Stimulated activated CD8-positive, alpha-beta memory T cell treated with anti-CD3 and anti-CD28 coated beads, Interleukin-7, amount 100 ng/mL, for 24 hours (primary cell): Measurements from ENCODE around the gene ADGB.
"Not testable (repeated sequence)": the region's sequence is repeated elsewhere in the genome, so short reads cannot be mapped to it uniquely, and the experiment has no call there.

ENCODE experiments used
- DNase-seq: peaks from one replicate; pipeline ENCODE4 v3.0.0-alpha.2; 2020; ENCODE audit warnings: low read depth

ADGB gene

GRCh38 chr6:146598772-146599405, at the start of gene ADGB:
Gene ADGB, plus strand, starts transcription at chr6:146598972. Its CDS starts 69 bp downstream, at chr6:146599041.
- DNase-seq, result no peak

DNA sequence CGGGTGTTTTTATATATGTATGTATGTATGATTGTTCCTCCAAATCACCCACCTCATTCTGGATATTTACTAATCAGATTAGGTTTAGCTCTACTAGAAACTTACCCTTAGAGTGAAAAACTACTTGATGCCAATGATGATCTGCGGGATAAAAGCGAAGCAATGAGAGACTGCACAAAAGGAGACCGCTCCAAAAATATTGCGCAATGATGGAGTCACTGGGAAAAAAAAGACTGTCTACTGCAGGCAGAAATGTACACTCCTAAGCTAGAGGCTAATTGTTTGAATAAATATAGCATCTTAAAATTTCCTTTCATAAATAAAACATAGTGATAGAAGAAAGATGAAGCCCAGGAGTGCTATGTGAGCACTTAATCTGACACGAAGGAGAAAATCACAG, 47.9 kb upstream of the ADGB start:
- DNase-seq, result no peak

DNA sequence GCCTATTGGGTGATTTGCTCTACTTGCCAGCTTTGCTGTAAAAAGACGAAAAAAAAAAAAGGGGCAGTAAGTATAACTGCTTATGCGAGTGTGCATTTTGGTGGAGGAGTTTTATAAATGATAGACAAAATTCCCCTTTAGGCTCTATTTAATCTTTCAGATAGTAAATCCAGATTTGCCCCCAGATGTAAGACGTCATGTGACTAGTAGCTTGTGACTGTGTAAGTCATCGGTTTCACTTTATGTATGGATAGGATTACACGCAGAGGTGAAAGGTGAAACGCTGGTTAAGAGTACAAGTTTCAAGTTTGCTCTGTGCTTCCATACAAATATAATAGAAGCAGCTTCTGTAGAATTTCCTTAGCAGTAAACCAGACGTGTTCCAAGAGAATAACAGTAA, 47.2 kb upstream of the ADGB start:
- DNase-seq, result no peak

DNA sequence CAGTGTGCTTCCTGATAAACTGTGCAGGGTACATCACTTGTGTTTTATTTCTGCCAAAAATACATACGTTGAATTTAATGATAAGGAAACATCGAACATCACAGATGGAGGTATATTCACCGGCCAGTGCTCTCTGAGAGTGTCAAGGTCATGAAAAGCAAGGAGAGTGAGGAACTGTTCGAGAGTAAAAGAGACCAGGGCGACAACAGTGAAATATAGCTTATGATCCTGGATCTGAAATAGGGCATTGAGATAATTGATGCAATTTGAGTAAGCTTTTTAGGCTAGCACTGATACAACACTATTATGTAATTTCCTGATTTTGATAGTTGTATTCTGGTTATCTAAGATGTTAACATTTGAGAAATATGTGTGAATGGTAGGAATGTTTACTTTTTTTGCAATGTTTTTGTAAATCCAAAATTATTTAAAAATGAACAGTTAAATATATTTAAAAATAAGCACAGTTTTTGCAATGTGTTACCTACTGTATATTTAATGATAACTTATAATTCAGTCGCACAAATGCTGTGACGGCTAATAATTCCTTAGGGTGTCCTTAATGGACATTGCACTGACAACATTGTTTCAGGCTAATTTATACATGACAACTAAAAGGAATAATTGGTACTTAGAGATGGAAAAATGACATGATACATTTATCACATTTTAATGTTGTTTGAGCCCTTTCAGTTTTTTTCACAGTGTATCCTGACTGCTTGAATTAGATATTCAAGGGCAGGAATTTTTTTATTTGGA, 45.2 kb upstream of the ADGB start:
- no peak for DNase-seq

DNA sequence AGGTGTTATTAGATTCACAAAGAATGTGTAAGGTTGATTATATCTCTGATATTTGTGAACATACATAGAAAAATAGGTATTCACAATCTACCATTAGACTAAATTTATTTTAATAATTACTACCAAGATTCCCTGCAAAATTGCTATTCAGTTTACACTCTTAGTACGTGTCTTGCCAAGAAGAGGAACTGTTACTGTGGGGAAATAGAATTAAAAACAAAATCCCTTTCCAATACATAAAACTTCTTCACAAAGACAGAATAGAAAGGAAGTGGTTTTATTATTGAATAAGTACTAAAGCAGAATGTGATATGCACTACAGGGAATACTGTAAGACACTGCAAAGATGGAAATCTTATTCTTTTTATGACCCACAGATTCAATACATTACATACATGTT, 38.2 kb upstream of the ADGB start:
- no peak for DNase-seq

DNA sequence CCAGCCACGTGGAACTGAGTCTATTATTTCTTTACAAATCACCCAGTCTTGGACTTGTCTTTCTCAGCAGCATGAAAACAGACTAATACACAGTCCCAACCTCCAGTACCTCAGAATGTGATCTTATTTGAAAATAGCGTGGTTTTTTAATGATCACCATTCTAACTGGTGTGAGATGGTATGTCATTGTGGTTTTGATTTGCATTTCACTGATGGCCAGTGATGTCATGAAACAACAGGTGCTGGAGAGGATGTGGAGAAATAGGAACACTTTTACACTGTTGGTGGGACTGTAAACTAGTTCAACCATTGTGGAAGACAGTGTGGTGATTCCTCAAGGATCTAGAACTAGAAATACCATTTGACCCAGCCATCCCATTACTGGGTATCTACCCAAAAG, 32.1 kb upstream of the ADGB start:
- DNase-seq, result not testable (repeated sequence)

GRCh38 chr6:146568619-146569018, 30.2 kb upstream of the ADGB start:
- not testable (repeated sequence) for DNase-seq

- no peak for DNase-seq
Observed at GRCh38 chr6:146574211-146574610, 24.6 kb upstream of the ADGB start.

GRCh38 chr6:146578054-146578453, 20.7 kb upstream of the ADGB start:
- DNase-seq, result no peak

DNA sequence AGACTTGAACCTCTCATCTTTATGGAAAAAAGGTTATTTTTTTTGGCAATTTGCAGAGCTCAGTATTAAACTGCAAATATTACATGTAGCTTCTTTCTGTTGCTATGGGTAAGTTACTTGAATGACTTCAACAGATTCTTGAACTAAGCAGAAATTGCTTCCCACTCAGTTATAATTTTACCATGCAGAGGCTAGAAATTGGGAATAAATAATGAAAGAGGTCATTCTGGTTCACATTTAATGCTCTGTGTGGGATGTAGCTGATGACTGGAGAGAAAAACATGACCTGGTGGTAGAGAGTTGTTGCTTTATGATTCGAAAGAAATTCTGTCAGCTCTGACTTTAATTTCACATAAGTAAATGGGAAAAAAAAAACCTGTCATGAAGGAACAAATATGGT, 16.8 kb upstream of the ADGB start:
- DNase-seq, result no peak

- DNase-seq, result no peak
Observed at GRCh38 chr6:146582857-146583256, 15.9 kb upstream of the ADGB start.

DNA sequence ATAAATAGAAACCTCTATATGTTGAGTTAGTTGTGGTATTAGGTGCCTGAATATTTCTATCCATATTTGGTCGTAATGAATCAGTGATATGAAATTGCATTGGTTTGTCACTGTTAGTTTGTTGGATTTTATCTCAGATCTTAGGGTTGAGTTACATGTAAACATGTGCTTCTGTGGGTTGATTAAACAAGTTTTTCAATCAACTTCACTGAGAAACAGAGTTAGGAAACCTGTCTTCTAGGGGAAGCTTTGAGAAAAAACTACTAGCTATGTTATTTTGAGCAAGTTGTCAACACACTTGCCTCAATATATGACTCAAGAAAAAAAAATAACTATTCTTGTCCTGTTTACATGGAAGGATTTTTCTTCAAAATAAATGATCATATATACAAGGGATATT, 14.8 kb upstream of the ADGB start:
- no peak for DNase-seq

DNA sequence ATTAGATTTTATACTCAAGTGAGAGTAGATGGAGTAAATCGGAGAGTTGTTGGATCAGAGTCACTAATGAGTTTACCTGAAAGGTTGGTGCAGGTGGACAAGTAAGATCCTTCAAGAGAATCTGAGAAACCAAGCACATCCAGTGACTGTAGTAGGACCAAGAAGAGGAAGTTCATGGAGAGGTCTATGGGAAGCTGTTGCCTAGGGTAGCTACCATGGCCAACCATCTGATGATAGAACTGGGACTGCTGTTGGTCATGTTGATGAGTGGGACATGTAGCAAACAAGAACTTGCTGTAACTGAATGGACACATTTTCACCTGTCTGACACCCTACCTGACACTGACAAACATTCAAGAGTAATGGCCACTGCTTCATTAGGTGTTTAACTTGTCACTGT, 11.3 kb upstream of the ADGB start:
- DNase-seq, result no peak

- DNase-seq, result no peak
Observed at GRCh38 chr6:146590492-146590891, 8.3 kb upstream of the ADGB start.

GRCh38 chr6:146592451-146592850, 6.3 kb upstream of the ADGB start:
- no peak for DNase-seq

DNA sequence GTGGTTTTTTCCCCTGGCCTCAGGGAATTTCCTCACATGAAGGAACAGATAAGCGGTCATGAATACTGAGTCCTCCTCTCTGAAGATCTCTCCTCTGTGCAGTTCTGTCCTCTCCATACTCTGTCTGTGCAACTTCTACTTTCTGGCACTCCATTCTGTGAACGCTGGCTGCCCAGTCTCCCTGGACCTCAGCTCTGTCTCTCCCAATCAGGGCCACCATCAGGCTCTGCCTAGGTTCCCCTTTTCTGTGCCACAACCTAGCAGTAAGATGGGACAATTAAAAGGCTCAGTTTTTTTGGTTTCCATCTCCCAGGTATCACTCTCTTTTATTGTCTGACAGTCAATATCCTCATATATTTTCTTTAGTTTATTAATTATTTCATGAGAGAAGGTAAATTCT, 4.8 kb upstream of the ADGB start:
- no peak for DNase-seq

DNA sequence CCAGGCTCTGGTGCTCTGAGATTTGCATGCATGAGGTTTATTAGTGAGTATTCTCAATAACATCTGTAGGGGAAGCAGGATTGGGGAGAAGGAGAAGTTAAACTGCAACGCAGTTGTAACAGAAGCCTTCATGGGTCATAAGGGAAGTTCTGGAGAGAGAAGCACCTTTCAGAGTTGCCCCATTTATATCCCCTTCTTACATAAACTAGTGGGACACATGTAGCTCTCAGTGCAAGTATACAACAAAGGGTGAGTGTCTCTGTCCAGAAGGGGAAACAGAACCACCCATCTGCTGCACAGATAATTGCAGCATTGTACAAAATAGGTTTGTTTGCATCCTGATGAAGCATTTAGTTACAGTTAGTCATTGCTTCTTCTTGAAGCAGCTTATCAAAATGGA, 4.3 kb upstream of the ADGB start:
- DNase-seq, result no peak

DNA sequence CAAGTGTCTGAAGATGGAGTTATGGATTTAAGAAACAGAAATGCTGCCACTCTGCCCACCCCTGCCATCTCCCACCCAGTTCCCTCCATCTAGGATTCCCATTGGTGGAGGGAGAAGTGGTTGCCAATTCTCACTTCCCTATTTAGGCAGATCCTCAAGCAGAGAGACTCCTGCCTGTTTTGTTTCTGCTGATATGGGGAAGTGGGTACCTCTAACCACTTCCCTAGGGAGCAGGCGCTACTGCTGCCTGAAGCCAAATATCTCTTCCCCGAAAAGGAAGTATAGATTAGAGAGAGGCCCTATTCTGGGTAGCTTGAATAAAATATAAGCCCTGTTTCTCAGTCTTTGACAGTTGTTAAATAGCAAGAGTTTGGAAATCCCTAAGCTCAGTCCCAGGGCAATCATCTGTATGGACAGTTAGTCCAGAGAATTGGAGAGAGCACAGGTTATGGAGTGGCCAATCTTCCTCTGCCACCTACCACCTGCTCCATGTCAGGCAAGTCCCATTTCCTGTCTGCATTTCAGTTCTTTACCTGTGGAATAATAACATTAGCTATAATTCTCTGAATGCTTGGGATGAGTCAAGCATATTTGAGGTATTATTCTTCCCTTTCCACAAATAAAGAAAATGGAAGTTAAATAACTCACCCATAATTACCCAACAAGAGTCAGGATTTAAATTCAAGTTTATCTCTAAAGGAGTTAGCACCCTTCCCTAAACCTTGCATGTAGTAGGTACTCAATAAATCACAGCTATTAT, 2.6 kb upstream of the ADGB start:
- no peak for DNase-seq

- DNase-seq, result no peak
Observed at GRCh38 chr6:146601352-146601751, 2.6 kb downstream of the ADGB start.

GRCh38 chr6:146602526-146602925, 3.8 kb downstream of the ADGB start:
- DNase-seq, result no peak

GRCh38 chr6:146613947-146614346, 15.2 kb downstream of the ADGB start:
- no peak for DNase-seq

GRCh38 chr6:146620655-146621054, 21.9 kb downstream of the ADGB start:
- no peak for DNase-seq

DNA sequence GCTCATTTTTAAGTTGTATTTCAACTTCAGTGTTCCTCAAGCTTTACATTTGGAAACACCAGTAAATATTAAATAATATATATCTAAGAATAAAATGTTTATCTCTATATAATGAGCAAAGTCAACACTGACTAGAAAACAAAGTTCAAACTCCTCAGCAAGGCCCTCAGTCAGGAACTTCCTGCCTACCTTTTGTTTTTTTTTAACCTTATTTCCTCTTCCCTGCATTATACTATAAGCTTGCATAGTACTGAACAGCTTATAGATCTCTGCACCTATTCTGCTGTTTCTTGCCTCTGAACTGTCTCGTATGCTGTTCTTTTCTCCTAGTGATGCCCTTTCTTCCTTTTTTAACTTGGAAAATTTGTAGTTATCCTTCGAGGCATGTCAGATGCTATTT, 29.6 kb downstream of the ADGB start:
- DNase-seq, result no peak
